Activated CD4-positive, alpha-beta memory T cell treated with anti-CD3 and anti-CD28 coated beads, Interleukin-2, amount 10 ng/mL, durations not matched to agents 7 days and 5 days (primary cell): Measurements from ENCODE around the gene CADPS2. TPM values are rescaled to one million over a fixed set of nuclear protein-coding genes. Genes with fewer than 3 reads are reported as not detected.

Source experiments
- total RNA-seq, 2 experiments: library from RNA; stranded (reverse); gene quantifications; one replicate each; pipeline ENCODE4 v1.2.3, GENCODE V29; 2021

The CADPS2 gene
- total RNA-seq, 2 experiments from 2014 or later: not detected

Other genes with a start within 250 kb of the CADPS2 start
- gene RNF133, start 187.3 kb downstream of the CADPS2 start, total RNA-seq: not detected
- gene RNF148, start 183.5 kb downstream of the CADPS2 start, total RNA-seq: not detected
- gene TAS2R16, start 109.2 kb upstream of the CADPS2 start, total RNA-seq: not detected